GM18873 (cell line): ENCODE measurements around the gene CFAP74.

Source experiments
- ATAC-seq: cut with Tn5 transposase; IDR thresholded peaks from one replicate; pipeline ENCODE4 v1.9.1; 2021; ENCODE audit warnings: mild to moderate bottlenecking, moderate library complexity, moderate number of reproducible peaks; ENCODE audit not compliant: unreplicated experiment, low FRiP score

Gene CFAP74

GRCh38 chr1:1903224-1903623 lies 100.4 kb downstream of the CFAP74 start:
- ATAC-seq, result no peak

- ATAC-seq, result no peak
Measured at GRCh38 chr1:1901641-1902294, 101.8 kb downstream of the CFAP74 start.

- ATAC-seq, result no peak
Measured at GRCh38 chr1:1900883-1901640, 102.5 kb downstream of the CFAP74 start.

- ATAC-seq, result no peak
Measured at GRCh38 chr1:1899967-1900327, 103.6 kb downstream of the CFAP74 start.

- ATAC-seq, result no peak
Measured at GRCh38 chr1:1899266-1899966, 104.2 kb downstream of the CFAP74 start.

- ATAC-seq, result no peak
Measured at GRCh38 chr1:1898246-1898933, 105.2 kb downstream of the CFAP74 start.

GRCh38 chr1:1895456-1896336 lies 107.9 kb downstream of the CFAP74 start:
- ATAC-seq, result no peak

- no peak for ATAC-seq
Measured at GRCh38 chr1:1895060-1895418, 108.5 kb downstream of the CFAP74 start.

GRCh38 chr1:1894354-1895059 lies 109.1 kb downstream of the CFAP74 start:
- ATAC-seq, result no peak

GRCh38 chr1:1893997-1894353 lies 109.6 kb downstream of the CFAP74 start:
- ATAC-seq, result no peak

- no peak for ATAC-seq
Measured at GRCh38 chr1:1893291-1893985, 110.1 kb downstream of the CFAP74 start.

GRCh38 chr1:1892763-1893120 lies 110.8 kb downstream of the CFAP74 start:
- ATAC-seq, result no peak

- no peak for ATAC-seq
Measured at GRCh38 chr1:1892079-1892762, 111.4 kb downstream of the CFAP74 start.

- ATAC-seq, result no peak
Measured at GRCh38 chr1:1891349-1892078, 112.1 kb downstream of the CFAP74 start.

GRCh38 chr1:1890506-1891348 lies 112.9 kb downstream of the CFAP74 start, which contains the start of gene GNB1:
Gene GNB1 (minus strand): TSS chr1:1891087. CDS start chr1:1825453, 65,634 bp downstream.
- ATAC-seq, result no peak

- no peak for ATAC-seq
Measured at GRCh38 chr1:1889847-1890505, 113.6 kb downstream of the CFAP74 start.
